HCT116 (cell line): Measurements from ENCODE around the gene SMCO1.

Source experiments
- CTCF ChIP-seq, 3 experiments: fragments of 200-600 bp in 1 of 3; sonication (generic) in 1 of 3; IDR thresholded peaks in 2 of 3; conservative IDR thresholded peaks in 1 of 3; 2 replicates each; pipeline ENCODE4 v1.5.1; 2012 to 2017; ENCODE audit warnings: low read depth in 2 of 3, low read length in 2 of 3, antibody characterized with exemption in 1 of 3, borderline replicate concordance in 1 of 3, control low read depth in 1 of 3, mild to moderate bottlenecking in 1 of 3, mixed read lengths in 1 of 3, mixed run types in 1 of 3, moderate library complexity in 1 of 3; ENCODE audit not compliant: insufficient read depth in 1 of 3
- SIN3A ChIP-seq: IDR thresholded peaks from 2 replicates; pipeline ENCODE4 v1.6.1; 2012; ENCODE audit warnings: low read depth
- ZNF274 ChIP-seq: fragments of 200-500 bp; sonication (Bioruptor generic); IDR thresholded peaks from 2 replicates; pipeline ENCODE4 v1.6.1; 2014; ENCODE audit warnings: mild to moderate bottlenecking, low read depth, low read length, inconsistent platforms

GRCh38 chr3:196517919-196518318, 2.8 kb upstream of the SMCO1 start:
- TF ChIP-seq CTCF (IDR thresholded peaks at IDR 0.05 in 2 of 3, conservative IDR thresholded peaks at IDR 0.05 in 1 of 3; ENCODE audit: borderline replicate concordance in 1 of 3, insufficient read depth in 1 of 3, low read depth in 2 of 3, low read length in 2 of 3): no peak
- no peak for TF ChIP-seq ZNF274
- TF ChIP-seq SIN3A: no peak
